Bronchial epithelial cell (primary cell): Measurements from ENCODE around the gene SHANK3. TPM values are rescaled to one million over a fixed set of nuclear protein-coding genes. Genes with fewer than 3 reads are reported as not detected.

ENCODE experiments used
- DNase-seq: peaks from one replicate; pipeline ENCODE4 v3.0.0-alpha.2; 2010; ENCODE audit warnings: low read depth
- FAIRE-seq: peaks from 2 replicates; lab custom pipeline; 2011; peaks lifted over from hg19 to GRCh38; lab: Jason Lieb, UNC
- H3K27me3 ChIP-seq: 2 replicates; pipeline ENCODE4 v1.5.1; 2011; ENCODE audit warnings: low read length; ENCODE audit not compliant: control insufficient read depth, insufficient read depth
- H3K36me3 ChIP-seq: 2 replicates; pipeline ENCODE4 v1.5.1; 2011; ENCODE audit warnings: low read length; ENCODE audit not compliant: control insufficient read depth, insufficient read depth
- H3K4me3 ChIP-seq: 2 replicates; pipeline ENCODE4 v1.5.1; 2011; ENCODE audit warnings: mild to moderate bottlenecking, low read depth, low read length, control low read depth
- CTCF ChIP-seq: IDR thresholded peaks from 2 replicates; pipeline ENCODE4 v1.5.1; 2011; ENCODE audit warnings: mild to moderate bottlenecking, moderate library complexity, low read length, control low read depth, inconsistent platforms; ENCODE audit not compliant: insufficient read depth, severe bottlenecking
- total RNA-seq: library from RNA; depleted of rRNA; stranded (reverse); fragments of >200 nt; gene quantifications from 2 replicates; pipeline ENCODE4 v1.2.1, GENCODE V29; 2014

The SHANK3 gene
- total RNA-seq, 1 donor from 2014 or later, result 0.79 TPM

GRCh38 chr22:50673231-50674129, 857 bp downstream of the SHANK3 start:
- H3K27me3 ChIP-seq, result no peaks in the 10 kb centered on the region
- no peak for FAIRE-seq
- DNase-seq, result no peak
- H3K4me3 ChIP-seq, result peak overlapping the region; percentile 21
- no peaks in the 10 kb centered on the region for H3K36me3 ChIP-seq
- no peak for TF ChIP-seq CTCF

DNA sequence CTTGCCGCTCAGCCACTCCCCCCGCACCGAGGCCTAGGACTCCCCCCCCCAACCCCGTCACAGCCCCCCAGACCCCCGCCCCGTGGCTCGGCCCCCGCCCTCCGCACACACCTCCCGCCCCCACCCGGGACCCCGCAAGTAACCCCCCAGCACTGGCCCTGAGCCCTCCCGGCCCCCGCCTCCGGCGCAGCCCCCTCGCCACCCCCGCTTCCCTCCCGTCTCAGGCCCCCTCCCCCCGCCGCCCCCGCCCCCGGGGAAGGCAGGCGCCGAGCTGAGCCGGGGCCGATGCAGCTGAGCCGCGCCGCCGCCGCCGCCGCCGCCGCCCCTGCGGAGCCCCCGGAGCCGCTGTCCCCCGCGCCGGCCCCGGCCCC, 1.5 kb downstream of the SHANK3 start:
- no peaks in the 10 kb centered on the region for H3K27me3 ChIP-seq
- no peaks in the 10 kb centered on the region for H3K36me3 ChIP-seq
- DNase-seq, result no peak
- TF ChIP-seq CTCF, result no peak
- H3K4me3 ChIP-seq, result peak overlapping the region; percentile 21
- FAIRE-seq, result no peak

- FAIRE-seq, result no peak
- DNase-seq, result peak; percentile 74
- Histone ChIP-seq H3K36me3 (peaks cover 2% of the 10 kb centered on the region), H3K4me3 (peak overlapping the region; percentile 41), H3K27me3 (no peaks in the 10 kb centered on the region)
- TF ChIP-seq CTCF, result no peak
Measured at GRCh38 chr22:50674606-50675552, 2.3 kb downstream of the SHANK3 start.

DNA sequence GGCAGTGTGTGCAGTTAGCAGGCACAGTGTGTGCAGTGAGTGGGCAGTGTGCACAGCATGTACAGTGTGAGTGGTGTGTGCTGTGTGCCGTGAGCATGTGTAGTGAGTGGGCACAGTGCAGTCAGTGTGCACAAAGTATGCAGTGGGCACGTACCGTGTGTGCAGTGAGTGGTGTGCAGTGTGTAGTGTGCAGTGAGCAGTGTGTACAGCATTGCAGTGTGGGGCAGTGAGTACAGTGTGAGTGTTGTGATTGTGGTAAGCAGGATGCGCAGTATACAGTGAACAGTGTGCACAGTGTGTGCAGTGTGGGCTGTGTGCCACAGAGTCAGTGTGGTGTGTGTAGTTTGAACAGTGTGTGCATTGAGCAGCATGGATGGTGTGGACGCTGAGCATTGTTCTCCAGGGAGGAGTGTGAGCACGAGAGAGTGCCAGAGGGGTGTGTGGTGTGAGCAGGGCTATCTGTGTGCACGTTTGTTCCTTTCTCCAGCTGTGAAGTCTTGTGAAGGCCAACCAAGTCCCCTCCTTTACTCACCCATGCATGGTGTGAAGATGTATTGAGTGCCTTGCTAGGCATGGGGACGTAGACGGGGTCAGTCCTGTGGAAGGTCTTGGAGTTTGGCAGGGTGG, 3.0 kb downstream of the SHANK3 start:
- DNase-seq, result no peak
- TF ChIP-seq CTCF, result no peak
- peaks cover 2% of the 10 kb centered on the region for H3K36me3 ChIP-seq
- FAIRE-seq, result peak; percentile 89
- peak overlapping the region; percentile 41 for H3K4me3 ChIP-seq
- H3K27me3 ChIP-seq, result no peaks in the 10 kb centered on the region

GRCh38 chr22:50676180-50676636, 3.6 kb downstream of the SHANK3 start:
- no peak for TF ChIP-seq CTCF
- Histone ChIP-seq H3K4me3 (no peak overlapping the region), H3K36me3 (peaks cover 2% of the 10 kb centered on the region), H3K27me3 (no peaks in the 10 kb centered on the region)
- DNase-seq (no peak), FAIRE-seq (no peak)
